OCI-LY7 (cell line): ENCODE results near the gene BANF2. TPM values are rescaled to one million over a fixed set of nuclear protein-coding genes. Genes with fewer than 3 reads are reported as not detected.
A peak's percentile ranks its signal among the peaks of the same experiment; 100 is the strongest.

Experiments used
- BruUV-seq: library from RNA; stranded (reverse); fragments of 400-500 nt; replicated peaks from 2 replicates; lab custom pipeline; 2021; lab: Mats Ljungman, UMichigan
- CTCF ChIA-PET: fragments of 300-600 bp; sonication (Branson Sonifier 250); formaldehyde crosslinking; loops from one replicate; lab custom pipeline; 2022; ENCODE audit warnings: antibody characterized with exemption; ENCODE audit not compliant: unreplicated experiment; lab: Charles Lee
- POLR2A ChIA-PET: fragments of 300-600 bp; sonication (Branson Sonifier 250); formaldehyde crosslinking; loops from one replicate; lab custom pipeline; 2022; ENCODE audit warnings: antibody characterized with exemption; lab: Charles Lee
- DNase-seq: peaks from one replicate; pipeline ENCODE4 v3.0.0-alpha.2; 2015; ENCODE audit warnings: low spot score
- H2AFZ ChIP-seq: fragments of 200-600 bp; sonication (generic), shearing (Covaris generic); 2 replicates; pipeline ENCODE4 v1.6.1; 2014; ENCODE audit warnings: mild to moderate bottlenecking, antibody characterized with exemption, low read length, moderate library complexity
- H3K27ac ChIP-seq: fragments of 200-600 bp; sonication (generic); 2 replicates; pipeline ENCODE4 v1.5.1; 2014; ENCODE audit warnings: mixed run types, low read depth, mild to moderate bottlenecking, moderate library complexity, low read length, inconsistent platforms; ENCODE audit not compliant: poor library complexity, severe bottlenecking
- H3K36me3 ChIP-seq: fragments of 200-600 bp; sonication (generic); 2 replicates; pipeline ENCODE4 v1.6.1; 2014; ENCODE audit warnings: mild to moderate bottlenecking, antibody characterized with exemption, low read length, moderate library complexity, mixed read lengths; ENCODE audit not compliant: insufficient read depth
- H3K4me1 ChIP-seq: fragments of 200-600 bp; sonication (generic); 2 replicates; pipeline ENCODE4 v1.5.1; 2014; ENCODE audit warnings: mild to moderate bottlenecking, low read length; ENCODE audit not compliant: insufficient read depth, poor library complexity, severe bottlenecking
- H3K4me2 ChIP-seq: fragments of 200-600 bp; sonication (generic); 2 replicates; pipeline ENCODE4 v1.6.1; 2014; ENCODE audit warnings: mild to moderate bottlenecking, low read length
- H3K4me3 ChIP-seq: fragments of 200-600 bp; sonication (generic); 2 replicates; pipeline ENCODE4 v1.5.1; 2014; ENCODE audit warnings: mild to moderate bottlenecking, low read depth, low read length; ENCODE audit not compliant: poor library complexity, severe bottlenecking
- H3K79me2 ChIP-seq: fragments of 200-600 bp; sonication (generic); 2 replicates; pipeline ENCODE4 v1.6.1; 2016; ENCODE audit warnings: low read depth, mild to moderate bottlenecking, low read length, moderate library complexity, mixed read lengths; ENCODE audit not compliant: insufficient read depth
- H3K9me2 ChIP-seq: fragments of 200-600 bp; sonication (generic); 2 replicates; pipeline ENCODE4 v1.6.1; 2016; ENCODE audit warnings: mild to moderate bottlenecking, low read length, mixed read lengths; ENCODE audit not compliant: insufficient read depth
- H3K9me3 ChIP-seq: fragments of 200-600 bp; sonication (generic); 2 replicates; pipeline ENCODE4 v1.6.1; 2014; ENCODE audit warnings: mild to moderate bottlenecking, mixed run types, low read length, mixed read lengths
- H4K20me1 ChIP-seq: fragments of 200-600 bp; sonication (generic); 2 replicates; pipeline ENCODE4 v1.6.1; 2014; ENCODE audit warnings: mild to moderate bottlenecking, antibody characterized with exemption, low read length, moderate library complexity, mixed read lengths; ENCODE audit not compliant: insufficient read depth
- EZH2phosphoT487 ChIP-seq: fragments of 200-600 bp; sonication (generic); IDR thresholded peaks from 2 replicates; pipeline ENCODE4 v1.6.1; 2018; ENCODE audit warnings: low read depth, borderline replicate concordance, mild to moderate bottlenecking, mixed run types, antibody characterized with exemption, low read length, moderate library complexity, mixed read lengths
- intact Hi-C: fragments of 100-400 bp; cut with micrococcal nuclease; formaldehyde crosslinking; loops from one replicate; pipeline ENCODE4 v1.10.0; 2022; ENCODE audit not compliant: unreplicated experiment
- total RNA-seq, 2 experiments: library from RNA; depleted of rRNA in 1 of 2; stranded (reverse); fragments of >200 nt in 1 of 2; shearing (Covaris generic) in 1 of 2; gene quantifications; 2 replicates each; pipeline ENCODE4 v1.2.3, GENCODE V29; 2014 to 2022
- TF ChIP-seq, protein P1 (sequence below): fragments of 200-600 bp; sonication (generic); conservative IDR thresholded peaks from 2 replicates; pipeline ENCODE4 v1.5.1; 2014; ENCODE audit warnings: mild to moderate bottlenecking, antibody characterized with exemption, low read length, moderate library complexity, mixed read lengths

Gene BANF2
- total RNA-seq, 2 experiments from 2014 or later = not detected

DNA sequence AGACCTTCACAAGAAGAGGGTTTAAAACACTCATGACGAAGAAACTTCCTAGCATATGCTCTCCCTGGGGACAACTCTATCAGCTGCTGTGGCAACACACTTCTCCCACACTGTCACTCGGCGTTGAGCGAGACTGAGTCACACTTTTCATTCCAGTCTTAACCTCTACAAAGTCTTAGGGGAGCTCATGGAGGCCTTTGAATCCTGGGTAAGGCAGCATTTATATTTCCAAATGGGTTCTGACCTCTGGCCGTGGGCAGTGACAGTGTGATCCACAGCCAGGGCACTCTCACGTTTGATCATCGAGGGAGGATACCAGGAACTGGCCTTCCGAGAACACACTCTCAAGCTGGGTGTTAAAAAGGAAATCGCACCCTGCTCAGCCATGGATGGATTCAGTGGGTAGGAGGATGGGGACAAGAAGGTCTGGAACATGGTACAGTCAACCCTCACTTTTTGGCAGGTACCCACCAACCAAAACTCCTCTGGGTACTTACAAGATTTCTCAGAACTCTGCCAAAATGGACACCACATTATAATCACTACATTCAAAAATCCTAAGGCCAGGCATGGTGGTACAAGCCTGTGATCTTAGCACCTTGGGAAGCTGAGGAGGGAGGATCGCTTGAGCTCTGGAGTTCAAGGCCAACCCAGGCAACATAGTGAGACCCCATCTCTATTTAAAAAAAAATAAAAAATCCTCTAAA is 37.3 kb upstream of the BANF2 start:
- Histone ChIP-seq H3K9me2 (no peaks in the 10 kb centered on the region), H3K4me2 (no peak overlapping the region; the same call in 1 of the 2 replicates), H3K9me3 (peaks cover 8% of the 10 kb centered on the region; the same call in 1 of the 2 replicates), H3K4me3 (no peak overlapping the region), H3K79me2 (no peaks in the 10 kb centered on the region), H3K4me1 (peaks cover 4% of the 10 kb centered on the region), H2AFZ (no peak overlapping the region), H4K20me1 (no peaks in the 10 kb centered on the region; the same call in 1 of the 2 replicates), H3K36me3 (peaks cover 25% of the 10 kb centered on the region), H3K27ac (no peak overlapping the region)
- no peak for DNase-seq
- TF ChIP-seq, protein P1, sequence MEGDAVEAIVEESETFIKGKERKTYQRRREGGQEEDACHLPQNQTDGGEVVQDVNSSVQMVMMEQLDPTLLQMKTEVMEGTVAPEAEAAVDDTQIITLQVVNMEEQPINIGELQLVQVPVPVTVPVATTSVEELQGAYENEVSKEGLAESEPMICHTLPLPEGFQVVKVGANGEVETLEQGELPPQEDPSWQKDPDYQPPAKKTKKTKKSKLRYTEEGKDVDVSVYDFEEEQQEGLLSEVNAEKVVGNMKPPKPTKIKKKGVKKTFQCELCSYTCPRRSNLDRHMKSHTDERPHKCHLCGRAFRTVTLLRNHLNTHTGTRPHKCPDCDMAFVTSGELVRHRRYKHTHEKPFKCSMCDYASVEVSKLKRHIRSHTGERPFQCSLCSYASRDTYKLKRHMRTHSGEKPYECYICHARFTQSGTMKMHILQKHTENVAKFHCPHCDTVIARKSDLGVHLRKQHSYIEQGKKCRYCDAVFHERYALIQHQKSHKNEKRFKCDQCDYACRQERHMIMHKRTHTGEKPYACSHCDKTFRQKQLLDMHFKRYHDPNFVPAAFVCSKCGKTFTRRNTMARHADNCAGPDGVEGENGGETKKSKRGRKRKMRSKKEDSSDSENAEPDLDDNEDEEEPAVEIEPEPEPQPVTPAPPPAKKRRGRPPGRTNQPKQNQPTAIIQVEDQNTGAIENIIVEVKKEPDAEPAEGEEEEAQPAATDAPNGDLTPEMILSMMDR = no peak
- no peak for TF ChIP-seq EZH2phosphoT487
- BruUV-seq = no TSS peak
- POLR2A ChIA-PET = no interaction called here
- CTCF ChIA-PET = no interaction called here
- intact Hi-C loops = no loop called here

DNA sequence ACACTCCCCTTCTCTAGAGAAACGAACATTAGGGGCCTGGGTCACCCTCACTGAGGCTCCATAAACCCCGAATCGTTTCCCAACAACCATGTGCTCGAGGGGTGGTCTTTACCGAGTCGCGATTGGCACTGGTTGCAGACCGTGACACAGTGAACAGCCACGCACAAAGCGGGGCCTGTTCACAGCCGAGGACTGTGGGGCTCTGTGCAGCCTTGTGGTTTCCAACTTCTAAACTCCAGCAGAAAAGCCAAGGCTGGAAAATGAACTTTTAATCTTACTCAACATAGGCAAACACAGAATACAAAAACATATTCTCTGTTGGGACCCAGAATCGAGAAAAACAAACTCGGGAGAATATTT is 36.7 kb upstream of the BANF2 start:
- H3K4me2 ChIP-seq = peak overlapping the region; percentile 14; the same call in 1 of the 2 replicates

More for the DNA sequence above, 36.7 kb upstream of the BANF2 start:
- Histone ChIP-seq H4K20me1 (no peaks in the 10 kb centered on the region; the same call in 1 of the 2 replicates), H3K36me3 (peaks cover 20% of the 10 kb centered on the region), H3K4me1 (peaks cover 4% of the 10 kb centered on the region), H3K9me2 (no peaks in the 10 kb centered on the region), H2AFZ (no peak overlapping the region), H3K9me3 (peaks cover 7% of the 10 kb centered on the region; the same call in 1 of the 2 replicates), H3K4me3 (no peak overlapping the region), H3K79me2 (no peaks in the 10 kb centered on the region), H3K27ac (no peak overlapping the region)
- no TSS peak for BruUV-seq
- intact Hi-C loops = no loop called here
- no peak for TF ChIP-seq EZH2phosphoT487
- TF ChIP-seq, protein P1 = no peak
- CTCF ChIA-PET = no interaction called here
- no peak for DNase-seq
- POLR2A ChIA-PET = no interaction called here
